ENCODE measurements around the gene LEFTY2. TPM values are rescaled to one million over a fixed set of nuclear protein-coding genes. Genes with fewer than 3 reads are reported as not detected.
"Not testable (repeated sequence)": the region's sequence is repeated elsewhere in the genome, so short reads cannot be mapped to it uniquely, and the experiment has no call there.

The LEFTY2 gene
- total and polyA plus RNA-seq, 4 donors, result 0.11 to 0.52 (median 0.35) TPM

- no peak for ATAC-seq (ENCODE audit: insufficient read depth, low FRiP score)
- Histone ChIP-seq H3K9ac (ENCODE audit: insufficient read depth in 1 of 2, low read length in 2 of 2) (no peak overlapping the region), H3K9me3 (ENCODE audit: control insufficient read depth in 4 of 4, insufficient read depth in 3 of 4, low read length in 3 of 4) (no peaks in the 10 kb centered on the region), H3K27me3 (ENCODE audit: control insufficient read depth in 3 of 3, insufficient read depth in 3 of 3, low read length in 2 of 3) (no peaks in the 10 kb centered on the region), H3K36me3 (ENCODE audit: control insufficient read depth in 4 of 4, insufficient read depth in 4 of 4, low read length in 4 of 4) (no peaks in the 10 kb centered on the region), H3K27ac (ENCODE audit: low read depth in 1 of 2, low read length in 1 of 2) (no peak overlapping the region), H3K4me1 (ENCODE audit: control insufficient read depth in 5 of 5, insufficient read depth in 5 of 5, low read length in 5 of 5) (no peaks in the 10 kb centered on the region), H3K4me3 (no peak overlapping the region)
- TF ChIP-seq CTCF (IDR thresholded peaks at IDR 0.05; ENCODE audit: control extremely low read depth, extremely low read depth), result no peak
- 98 to 99% methylated on average over 2 of the region's 2 CpGs for WGBS, 2 donors
- no peak for DNase-seq
Observed at GRCh38 chr1:225930566-225930965, 10.5 kb downstream of the LEFTY2 start.

DNA sequence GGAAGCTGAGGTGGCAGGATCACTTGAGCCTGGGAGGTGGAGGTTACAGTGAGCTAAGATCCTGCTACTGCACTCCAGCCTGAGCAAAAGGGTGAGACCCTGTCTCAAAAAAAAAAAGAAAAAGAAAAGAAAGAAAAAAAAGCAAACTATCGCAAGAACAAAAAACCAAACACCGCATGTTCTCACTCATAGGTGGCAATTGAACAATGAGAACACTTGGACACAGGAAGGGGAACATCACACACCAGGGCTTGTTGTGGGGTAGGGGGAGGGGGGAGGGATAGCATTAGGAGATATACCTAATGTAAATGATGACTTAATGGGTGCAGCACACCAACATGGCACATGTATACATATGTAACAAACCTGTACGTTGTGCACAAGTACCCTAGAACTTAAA is 11.6 kb downstream of the LEFTY2 start:
- not testable (repeated sequence) for H3K4me3 ChIP-seq; ATAC-seq (ENCODE audit: insufficient read depth, low FRiP score); H3K9me3 ChIP-seq (ENCODE audit: control insufficient read depth in 4 of 4, insufficient read depth in 3 of 4, low read length in 3 of 4); H3K27ac ChIP-seq (ENCODE audit: low read depth in 1 of 2, low read length in 1 of 2); DNase-seq; H3K36me3 ChIP-seq (ENCODE audit: control insufficient read depth in 4 of 4, insufficient read depth in 4 of 4, low read length in 4 of 4); H3K9ac ChIP-seq (ENCODE audit: insufficient read depth in 1 of 2, low read length in 2 of 2); H3K4me1 ChIP-seq (ENCODE audit: control insufficient read depth in 5 of 5, insufficient read depth in 5 of 5, low read length in 5 of 5); H3K27me3 ChIP-seq (ENCODE audit: control insufficient read depth in 3 of 3, insufficient read depth in 3 of 3, low read length in 2 of 3)
- WGBS, 2 donors, result 97 to 99% methylated on average over 3 of the region's 3 CpGs

GRCh38 chr1:225928186-225929175 is 12.5 kb downstream of the LEFTY2 start:
- no peaks in the 10 kb centered on the region for H3K9me3 ChIP-seq (ENCODE audit: control insufficient read depth in 4 of 4, insufficient read depth in 3 of 4, low read length in 3 of 4)
- no peak for TF ChIP-seq CTCF (IDR thresholded peaks at IDR 0.05; ENCODE audit: control extremely low read depth, extremely low read depth)
- 88 to 94% methylated on average over 14 of the region's 14 CpGs for WGBS, 2 donors
- no peak overlapping the region for H3K4me3 ChIP-seq
- no peak overlapping the region for H3K27ac ChIP-seq (ENCODE audit: low read depth in 1 of 2, low read length in 1 of 2)
- no peak for DNase-seq
- H3K27me3 ChIP-seq (ENCODE audit: control insufficient read depth in 3 of 3, insufficient read depth in 3 of 3, low read length in 2 of 3), result no peaks in the 10 kb centered on the region
- ATAC-seq (ENCODE audit: insufficient read depth, low FRiP score), result no peak
- no peaks in the 10 kb centered on the region for H3K36me3 ChIP-seq (ENCODE audit: control insufficient read depth in 4 of 4, insufficient read depth in 4 of 4, low read length in 4 of 4)
- H3K4me1 ChIP-seq (ENCODE audit: control insufficient read depth in 5 of 5, insufficient read depth in 5 of 5, low read length in 5 of 5), result peaks cover 0 to 1% (median 0%) of the 10 kb centered on the region in 5 donors
- H3K9ac ChIP-seq (ENCODE audit: insufficient read depth in 1 of 2, low read length in 2 of 2), result no peak overlapping the region

GRCh38 chr1:225926551-225927113 is 14.4 kb downstream of the LEFTY2 start:
- 48 to 82% methylated on average over 3 of the region's 3 CpGs for WGBS, 2 donors
- peaks cover 0 to 9% (median 6%) of the 10 kb centered on the region in 4 donors for H3K36me3 ChIP-seq (ENCODE audit: control insufficient read depth in 4 of 4, insufficient read depth in 4 of 4, low read length in 4 of 4)
- H3K9me3 ChIP-seq (ENCODE audit: control insufficient read depth in 4 of 4, insufficient read depth in 3 of 4, low read length in 3 of 4), result no peaks in the 10 kb centered on the region
- ATAC-seq (ENCODE audit: insufficient read depth, low FRiP score) (no peak), DNase-seq (no peak)
- no peaks in the 10 kb centered on the region for H3K27me3 ChIP-seq (ENCODE audit: control insufficient read depth in 3 of 3, insufficient read depth in 3 of 3, low read length in 2 of 3)
- H3K4me1 ChIP-seq (ENCODE audit: control insufficient read depth in 5 of 5, insufficient read depth in 5 of 5, low read length in 5 of 5), result peaks cover 0 to 16% (median 6%) of the 10 kb centered on the region in 5 donors
- H3K4me3 ChIP-seq, result no peak overlapping the region
- no peak overlapping the region for H3K9ac ChIP-seq (ENCODE audit: insufficient read depth in 1 of 2, low read length in 2 of 2)
- no peak for TF ChIP-seq CTCF (IDR thresholded peaks at IDR 0.05; ENCODE audit: control extremely low read depth, extremely low read depth)
- H3K27ac ChIP-seq (ENCODE audit: low read depth in 1 of 2, low read length in 1 of 2), result no peak overlapping the region

Data from lung (tissue), 12 donors.